GM13977 (cell line): ENCODE data around the gene BCL2L2.

Experiments
- DNase-seq: peaks from one replicate; pipeline ENCODE4 v3.0.0; 2012; ENCODE audit warnings: low spot score
- in situ Hi-C: fragments of 300-500 bp; cut with MboI; formaldehyde crosslinking; loops from one replicate; pipeline ENCODE4 v1.12.0; 2022; ENCODE audit warnings: low sequenced_read_pairs, low pct_unique_long_range_greater_than_20kb, mixed read lengths, inconsistent platforms; ENCODE audit not compliant: unreplicated experiment
- TF ChIP-seq, protein P1 (sequence below): IDR thresholded peaks from 2 replicates; pipeline ENCODE4 v1.5.1; 2012; ENCODE audit warnings: mild to moderate bottlenecking, control low read depth; ENCODE audit not compliant: insufficient read depth; ENCODE audit errors: extremely low read depth, missing control alignments

BCL2L2 gene

DNA sequence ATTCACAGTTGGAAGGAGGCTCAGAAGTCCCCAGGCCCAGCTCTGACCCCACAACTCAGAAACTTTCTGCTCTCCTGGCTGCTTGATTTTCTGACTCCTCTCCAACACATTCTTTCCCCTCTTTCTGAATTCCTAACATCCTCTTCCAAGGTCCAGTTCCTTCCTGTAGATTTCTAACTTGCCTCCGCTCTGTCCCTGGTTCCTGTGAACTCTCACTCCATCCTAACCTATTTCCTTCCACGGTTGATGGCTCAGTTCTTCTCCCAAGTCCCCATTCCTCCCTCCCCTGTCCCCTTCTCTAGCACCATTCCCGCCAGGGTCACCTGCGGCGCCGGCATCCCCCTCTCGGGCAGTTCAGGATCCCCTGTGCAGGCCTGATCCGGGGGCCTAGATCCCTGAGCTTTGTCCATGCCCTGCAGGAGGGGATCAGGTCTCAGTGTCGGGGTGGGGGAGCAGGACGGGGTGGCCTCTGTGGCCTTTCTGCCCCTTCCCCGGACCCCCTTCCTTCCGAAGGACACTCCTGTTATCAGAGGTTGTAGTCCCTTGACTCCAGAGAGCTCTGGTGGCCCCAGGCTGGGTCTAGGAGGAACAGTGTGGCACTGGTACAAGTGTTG lies 52.0 kb downstream of the BCL2L2 start:
- TF ChIP-seq, protein P1, sequence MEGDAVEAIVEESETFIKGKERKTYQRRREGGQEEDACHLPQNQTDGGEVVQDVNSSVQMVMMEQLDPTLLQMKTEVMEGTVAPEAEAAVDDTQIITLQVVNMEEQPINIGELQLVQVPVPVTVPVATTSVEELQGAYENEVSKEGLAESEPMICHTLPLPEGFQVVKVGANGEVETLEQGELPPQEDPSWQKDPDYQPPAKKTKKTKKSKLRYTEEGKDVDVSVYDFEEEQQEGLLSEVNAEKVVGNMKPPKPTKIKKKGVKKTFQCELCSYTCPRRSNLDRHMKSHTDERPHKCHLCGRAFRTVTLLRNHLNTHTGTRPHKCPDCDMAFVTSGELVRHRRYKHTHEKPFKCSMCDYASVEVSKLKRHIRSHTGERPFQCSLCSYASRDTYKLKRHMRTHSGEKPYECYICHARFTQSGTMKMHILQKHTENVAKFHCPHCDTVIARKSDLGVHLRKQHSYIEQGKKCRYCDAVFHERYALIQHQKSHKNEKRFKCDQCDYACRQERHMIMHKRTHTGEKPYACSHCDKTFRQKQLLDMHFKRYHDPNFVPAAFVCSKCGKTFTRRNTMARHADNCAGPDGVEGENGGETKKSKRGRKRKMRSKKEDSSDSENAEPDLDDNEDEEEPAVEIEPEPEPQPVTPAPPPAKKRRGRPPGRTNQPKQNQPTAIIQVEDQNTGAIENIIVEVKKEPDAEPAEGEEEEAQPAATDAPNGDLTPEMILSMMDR = no peak
- DNase-seq = no peak
- in situ Hi-C loops = no loop called here

DNA sequence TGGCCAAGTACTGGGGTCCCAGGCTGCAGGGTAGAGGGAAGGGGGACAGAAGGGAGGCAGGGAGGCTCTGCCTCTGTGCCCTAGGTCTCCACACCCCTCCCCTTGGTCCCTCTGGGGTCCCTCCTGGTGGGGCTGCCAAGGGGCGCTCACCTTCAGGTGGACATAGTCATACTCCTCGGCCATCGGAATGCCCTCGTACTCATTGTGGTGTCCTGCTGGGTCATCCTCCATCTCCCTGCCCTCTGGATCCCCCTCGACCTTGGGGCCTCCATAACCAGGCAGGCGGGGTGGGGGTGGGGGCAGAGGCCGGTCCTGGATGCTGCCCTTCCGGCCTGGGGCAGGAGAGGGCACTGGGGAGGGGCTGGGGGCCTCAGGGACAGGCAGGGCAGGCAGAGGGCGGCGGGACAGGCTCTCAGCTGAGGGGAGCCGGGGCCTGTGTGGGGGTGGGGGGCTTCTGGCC lies 52.6 kb downstream of the BCL2L2 start:
- DNase-seq = no peak
- in situ Hi-C loops = no loop called here
- TF ChIP-seq, protein P1 = no peak

DNA sequence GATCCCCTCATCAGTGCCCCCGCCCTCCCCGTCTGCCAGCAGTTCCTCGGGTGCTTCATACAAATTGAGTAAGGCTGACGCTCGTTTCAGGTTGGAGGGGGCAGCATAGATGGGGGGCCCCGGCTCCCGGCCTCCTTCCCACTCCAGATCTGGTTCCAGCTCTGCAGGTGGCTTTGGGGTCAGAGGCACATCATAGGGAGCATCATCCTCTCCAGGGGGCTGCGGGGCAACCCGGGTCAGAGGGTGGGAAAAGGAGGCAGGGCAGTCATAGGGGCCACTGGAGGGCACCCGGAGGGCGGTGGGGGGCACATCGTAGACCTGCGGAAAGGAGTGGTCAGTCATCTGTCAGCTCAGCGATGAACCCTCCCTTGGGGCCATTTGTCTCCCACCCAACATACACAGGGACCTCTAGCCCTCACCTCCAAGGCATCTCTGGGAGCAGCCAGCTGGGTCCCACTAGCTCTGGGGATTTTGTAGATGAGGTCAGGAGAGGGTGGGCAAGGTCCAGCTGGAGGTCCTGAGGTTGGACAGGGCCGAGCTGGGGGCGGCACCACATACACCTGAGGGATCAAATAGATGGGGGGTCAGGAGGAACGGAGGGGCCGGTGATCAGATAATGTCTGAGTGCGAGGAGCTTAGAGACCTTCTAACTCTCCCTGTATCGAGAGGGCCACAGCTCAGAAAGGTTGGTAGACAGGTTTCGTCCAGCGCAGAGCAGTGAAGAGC lies 53.3 kb downstream of the BCL2L2 start:
- in situ Hi-C loops = no loop called here
- no peak for DNase-seq
- TF ChIP-seq, protein P1 = no peak

DNA sequence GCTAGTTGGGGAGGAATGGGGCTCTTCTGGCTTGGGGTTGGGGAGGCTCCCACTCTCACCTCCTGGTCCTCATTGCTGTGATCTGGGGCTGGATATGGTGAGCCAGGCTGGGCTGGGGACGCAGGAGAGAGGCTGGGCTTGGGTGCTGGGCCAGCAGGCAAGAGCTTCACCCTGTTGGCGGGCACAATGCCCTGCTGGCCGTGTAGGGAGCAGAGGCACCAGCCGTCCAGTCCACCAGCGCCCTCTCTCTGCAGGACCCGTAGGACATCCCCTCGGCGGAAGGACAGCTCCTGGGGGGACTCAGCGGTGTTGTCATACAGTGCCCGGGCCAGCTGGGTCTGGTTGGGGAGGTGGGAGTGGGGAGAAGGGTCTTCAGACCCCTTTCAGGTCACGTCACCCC lies 53.9 kb downstream of the BCL2L2 start:
- TF ChIP-seq, protein P1 = no peak
- no peak for DNase-seq
- in situ Hi-C loops = no loop called here

DNA sequence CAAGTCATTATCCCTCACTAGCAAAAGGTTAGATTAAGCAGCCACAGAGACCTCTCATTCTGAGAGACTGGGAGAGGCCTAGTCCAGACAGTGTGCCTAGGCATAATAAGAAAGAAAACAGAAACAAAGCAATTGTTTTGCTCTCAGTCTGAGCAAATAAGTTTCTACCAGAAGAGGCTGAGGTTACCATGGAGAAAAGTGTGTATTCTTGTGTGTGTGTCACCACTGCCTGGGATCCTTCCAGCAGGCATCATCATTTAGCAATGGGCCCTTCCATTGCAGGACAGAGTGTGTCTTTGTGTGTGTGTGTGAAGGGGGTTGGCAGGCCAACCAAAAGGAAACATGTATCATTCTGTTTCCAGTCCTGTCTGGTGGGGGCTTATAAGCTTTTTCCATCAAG lies 54.7 kb downstream of the BCL2L2 start:
- in situ Hi-C loops = no loop called here
- TF ChIP-seq, protein P1 = no peak
- peak; percentile 62 for DNase-seq
